ENCODE measurements around the gene ZNF764.
"Not testable (repeated sequence)": the region's sequence is repeated elsewhere in the genome, so short reads cannot be mapped to it uniquely, and the experiment has no call there.

ZNF764 gene

GRCh38 chr16:30523768-30524574, 34.2 kb downstream of the ZNF764 start:
- Histone ChIP-seq H3K4me2 (ENCODE audit: low read length) (peak overlapping the region; percentile 24; the same call in 1 of the 2 replicates), H2AFZ (ENCODE audit: low read length) (no peak overlapping the region), H3F3A (ENCODE audit: insufficient read depth, low read length) (peaks cover 6% of the 10 kb centered on the region), H3K36me3 (ENCODE audit: insufficient read depth, low read length) (peaks cover 27% of the 10 kb centered on the region), H3K27me3 (ENCODE audit: insufficient read depth, low read length) (no peaks in the 10 kb centered on the region), H3K79me2 (ENCODE audit: insufficient read depth, low read length) (no peaks in the 10 kb centered on the region), H4K20me1 (ENCODE audit: insufficient read depth, low read length) (no peaks in the 10 kb centered on the region), H3K9me2 (ENCODE audit: low read depth, low read length) (no peaks in the 10 kb centered on the region), H3K9me3 (ENCODE audit: low read length) (no peaks in the 10 kb centered on the region), H3K4me3 (ENCODE audit: low read depth, low read length, poor library complexity, severe bottlenecking) (no peak overlapping the region), H3K4me1 (ENCODE audit: insufficient read depth, low read length, severe bottlenecking) (peaks cover 39% of the 10 kb centered on the region), H3K27ac (ENCODE audit: low read depth, low read length, poor library complexity, severe bottlenecking) (peak overlapping the region; percentile 72), H3K9ac (ENCODE audit: low read length) (no peak overlapping the region)
- no peak for TF ChIP-seq CTCF (IDR thresholded peaks at IDR 0.05; ENCODE audit: low read length)

GRCh38 chr16:30522702-30523463, 35.3 kb downstream of the ZNF764 start:
- H3K4me3 ChIP-seq (ENCODE audit: low read depth, low read length, poor library complexity, severe bottlenecking); H3K4me2 ChIP-seq (ENCODE audit: low read length); H3K79me2 ChIP-seq (ENCODE audit: insufficient read depth, low read length); H2AFZ ChIP-seq (ENCODE audit: low read length); H3K9ac ChIP-seq (ENCODE audit: low read length); H3K27me3 ChIP-seq (ENCODE audit: insufficient read depth, low read length); H3K9me2 ChIP-seq (ENCODE audit: low read depth, low read length); H4K20me1 ChIP-seq (ENCODE audit: insufficient read depth, low read length); H3K9me3 ChIP-seq (ENCODE audit: low read length); H3F3A ChIP-seq (ENCODE audit: insufficient read depth, low read length): not testable (repeated sequence)
- Histone ChIP-seq H3K27ac (ENCODE audit: low read depth, low read length, poor library complexity, severe bottlenecking) (peak overlapping the region; percentile 54), H3K36me3 (ENCODE audit: insufficient read depth, low read length) (peaks cover 37% of the 10 kb centered on the region), H3K4me1 (ENCODE audit: insufficient read depth, low read length, severe bottlenecking) (peaks cover 28% of the 10 kb centered on the region)

- peak overlapping the region; percentile 38 for H3K27ac ChIP-seq (ENCODE audit: low read depth, low read length, poor library complexity, severe bottlenecking)
- no peak overlapping the region for H3K9ac ChIP-seq (ENCODE audit: low read length)
- no peaks in the 10 kb centered on the region for H3K79me2 ChIP-seq (ENCODE audit: insufficient read depth, low read length)
- peaks cover 6% of the 10 kb centered on the region; the same call in 1 of the 2 replicates for H3F3A ChIP-seq (ENCODE audit: insufficient read depth, low read length)
- no peak overlapping the region for H2AFZ ChIP-seq (ENCODE audit: low read length)
- H3K4me3 ChIP-seq (ENCODE audit: low read depth, low read length, poor library complexity, severe bottlenecking): no peak overlapping the region
- no peaks in the 10 kb centered on the region for H3K9me2 ChIP-seq (ENCODE audit: low read depth, low read length)
- peaks cover 22% of the 10 kb centered on the region for H3K4me1 ChIP-seq (ENCODE audit: insufficient read depth, low read length, severe bottlenecking)
- H4K20me1 ChIP-seq (ENCODE audit: insufficient read depth, low read length): no peaks in the 10 kb centered on the region
- H3K27me3 ChIP-seq (ENCODE audit: insufficient read depth, low read length): no peaks in the 10 kb centered on the region
- no peak overlapping the region for H3K4me2 ChIP-seq (ENCODE audit: low read length)
- TF ChIP-seq CTCF (IDR thresholded peaks at IDR 0.05; ENCODE audit: low read length): no peak
- TF ChIP-seq EZH2 (IDR thresholded peaks at IDR 0.05; ENCODE audit: borderline replicate concordance, low read length): no peak
- H3K9me3 ChIP-seq (ENCODE audit: low read length): no peaks in the 10 kb centered on the region
- peaks cover 45% of the 10 kb centered on the region for H3K36me3 ChIP-seq (ENCODE audit: insufficient read depth, low read length)
Measured at GRCh38 chr16:30521873-30522641, 36.1 kb downstream of the ZNF764 start.

Data from OCI-LY1 (cell line).